Astrocyte of the spinal cord (primary cell): ENCODE measurements around the gene PODN.

Experiments used
- DNase-seq: peaks from one replicate; pipeline ENCODE4 v3.0.0; 2011; ENCODE audit warnings: low read depth, low spot score
- H3K4me3 ChIP-seq: 2 replicates; pipeline ENCODE4 v1.5.1; 2011; ENCODE audit warnings: low read depth, mild to moderate bottlenecking, low read length, moderate library complexity
- CTCF ChIP-seq: IDR thresholded peaks from 2 replicates; pipeline ENCODE4 v1.5.1; 2012; ENCODE audit warnings: low read depth, mild to moderate bottlenecking, low read length, inconsistent platforms
- in situ Hi-C: cut with HindIII; loops from 2 replicates; pipeline ENCODE4 v1.10.0; 2017; ENCODE audit warnings: low sequenced_read_pairs

The PODN gene

GRCh38 chr1:53073287-53073686, 11.3 kb downstream of the PODN start:
- no peak for TF ChIP-seq CTCF
- in situ Hi-C loops, result no loop called here
- H3K4me3 ChIP-seq, result no peak overlapping the region
- no peak for DNase-seq

- H3K4me3 ChIP-seq, result no peak overlapping the region
- in situ Hi-C loops, result no loop called here
- DNase-seq, result no peak
- no peak for TF ChIP-seq CTCF
These were observed 11.9 kb downstream of the PODN start for GRCh38 chr1:53073868-53074311.

DNA sequence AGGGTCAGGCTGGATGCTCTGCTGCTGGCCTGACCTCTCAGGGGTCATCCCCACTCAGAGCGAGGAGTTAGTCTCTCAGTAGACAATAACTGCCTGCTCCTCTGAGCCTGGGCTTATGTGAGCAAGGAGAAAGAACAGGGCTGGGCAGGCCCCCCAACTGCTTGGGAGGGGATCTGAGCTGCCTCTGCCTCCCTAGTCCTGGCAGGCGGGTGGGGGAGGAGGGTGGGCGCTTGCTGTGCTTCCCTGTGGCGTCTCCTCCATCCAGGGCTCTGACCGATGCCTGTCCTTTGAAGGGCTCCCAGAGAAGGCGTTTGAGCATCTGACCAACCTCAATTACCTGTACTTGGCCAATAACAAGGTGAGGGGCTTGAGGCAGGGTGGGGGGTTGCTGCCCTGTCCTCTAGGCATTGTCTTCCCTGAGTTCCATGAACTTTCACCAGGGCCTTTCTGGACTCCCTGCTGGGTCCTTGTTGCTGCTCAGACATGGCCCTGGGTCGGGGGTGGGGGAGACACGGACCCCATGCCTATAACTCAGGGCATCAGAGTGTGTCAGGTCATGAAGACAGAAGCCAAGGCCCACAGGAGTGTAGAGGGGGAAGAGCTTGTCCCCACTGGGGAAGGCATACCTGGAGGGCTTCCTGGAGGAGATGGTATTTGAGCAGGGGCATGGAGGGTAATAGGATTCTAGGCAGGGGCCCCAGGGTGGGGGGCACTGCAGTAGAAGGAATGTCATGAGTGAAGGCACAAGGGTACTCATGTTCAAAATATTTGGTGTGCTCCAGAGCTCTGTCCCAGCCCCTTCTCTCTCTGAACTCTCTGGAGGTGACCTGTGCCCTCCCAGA, 12.5 kb downstream of the PODN start:
- TF ChIP-seq CTCF, result no peak
- in situ Hi-C loops, result no loop called here
- H3K4me3 ChIP-seq, result no peak overlapping the region
- no peak for DNase-seq

- in situ Hi-C loops, result no loop called here
- DNase-seq, result no peak
- no peak overlapping the region for H3K4me3 ChIP-seq
- no peak for TF ChIP-seq CTCF
These were observed 13.2 kb downstream of the PODN start for GRCh38 chr1:53075206-53075605.

GRCh38 chr1:53075761-53076163, 13.7 kb downstream of the PODN start:
- no peak overlapping the region for H3K4me3 ChIP-seq
- DNase-seq, result no peak
- TF ChIP-seq CTCF, result no peak
- in situ Hi-C loops, result no loop called here

- in situ Hi-C loops, result no loop called here
- DNase-seq, result no peak
- no peak overlapping the region for H3K4me3 ChIP-seq
- TF ChIP-seq CTCF, result no peak
These were observed 14.2 kb downstream of the PODN start for GRCh38 chr1:53076165-53076564.
